GM23338 (cell line): ENCODE data around the gene HECTD1. TPM values are rescaled to one million over a fixed set of nuclear protein-coding genes. Genes with fewer than 3 reads are reported as not detected.

Source experiments
- ATAC-seq: fragments of 200-7000 bp; cut with Tn5 transposase; 3 replicates; pipeline ENCODE4 v1.9.1; 2020
- DNase-seq: peaks from one replicate; pipeline ENCODE4 v3.0.0-alpha.2; 2015; ENCODE audit warnings: low spot score
- H2AFZ ChIP-seq: fragments of 200-600 bp; sonication (generic); 2 replicates; pipeline ENCODE4 v1.8.0; 2016; ENCODE audit warnings: antibody characterized with exemption, mild to moderate bottlenecking, moderate library complexity
- H3F3A ChIP-seq: fragments of 200-600 bp; sonication (generic); replicated peaks from 2 replicates; pipeline ENCODE4 v1.8.0; 2017; ENCODE audit warnings: antibody characterized with exemption, mixed run types, low read depth
- H3K27ac ChIP-seq: fragments of 200-600 bp; sonication (generic); 2 replicates; pipeline ENCODE4 v1.6.1; 2016; ENCODE audit warnings: low read depth
- H3K27me3 ChIP-seq: fragments of 200-600 bp; sonication (generic); 2 replicates; pipeline ENCODE4 v1.8.0; 2016; ENCODE audit warnings: mild to moderate bottlenecking, mixed run types, moderate library complexity; ENCODE audit not compliant: insufficient read depth
- H3K36me3 ChIP-seq: fragments of 200-600 bp; sonication (generic); 2 replicates; pipeline ENCODE4 v1.8.0; 2016; ENCODE audit warnings: mild to moderate bottlenecking; ENCODE audit not compliant: insufficient read depth
- H3K4me1 ChIP-seq: fragments of 200-600 bp; sonication (generic); 2 replicates; pipeline ENCODE4 v1.8.0; 2016; ENCODE audit warnings: mild to moderate bottlenecking, moderate library complexity; ENCODE audit not compliant: insufficient read depth
- H3K4me2 ChIP-seq: fragments of 200-600 bp; sonication (generic); 2 replicates; pipeline ENCODE4 v1.7.1; 2017; ENCODE audit warnings: mixed run types
- H3K4me3 ChIP-seq: fragments of 200-600 bp; sonication (generic); 2 replicates; pipeline ENCODE4 v1.6.1; 2016; ENCODE audit warnings: mixed run types
- H3K79me2 ChIP-seq: fragments of 200-600 bp; sonication (generic); replicated peaks from 2 replicates; pipeline ENCODE4 v1.8.0; 2017; ENCODE audit warnings: mild to moderate bottlenecking; ENCODE audit not compliant: insufficient read depth
- H3K9me2 ChIP-seq: fragments of 200-600 bp; sonication (generic); 2 replicates; pipeline ENCODE4 v1.8.0; 2017; ENCODE audit not compliant: insufficient read depth
- H4K20me1 ChIP-seq: fragments of 200-600 bp; sonication (generic); replicated peaks from 2 replicates; pipeline ENCODE4 v1.8.0; 2017; ENCODE audit warnings: mild to moderate bottlenecking; ENCODE audit not compliant: insufficient read depth
- H3K27ac Mint-ChIP-seq: 2 replicates; pipeline ENCODE4 v1.8.0; 2020; ENCODE audit warnings: inconsistent platforms, mild to moderate bottlenecking, moderate library complexity, mixed read lengths
- H3K27me3 Mint-ChIP-seq: 3 replicates; pipeline ENCODE4 v1.8.0; 2022; ENCODE audit warnings: low read depth, mild to moderate bottlenecking, moderate library complexity, mixed read lengths, inconsistent platforms; ENCODE audit not compliant: insufficient read depth, poor library complexity
- H3K36me3 Mint-ChIP-seq: 3 replicates; pipeline ENCODE4 v1.8.0; 2021; ENCODE audit warnings: low read depth, mild to moderate bottlenecking, inconsistent platforms, moderate library complexity, mixed read lengths
- H3K4me1 Mint-ChIP-seq: 3 replicates; pipeline ENCODE4 v1.8.0; 2020; ENCODE audit warnings: mild to moderate bottlenecking, inconsistent platforms, mixed read lengths
- H3K4me3 Mint-ChIP-seq: 3 replicates; pipeline ENCODE4 v1.8.0; 2021; ENCODE audit warnings: moderate library complexity, mild to moderate bottlenecking, inconsistent platforms, mixed read lengths
- H3K9me3 Mint-ChIP-seq: 3 replicates; pipeline ENCODE4 v1.8.0; 2020; ENCODE audit warnings: moderate library complexity, mild to moderate bottlenecking, inconsistent platforms, mixed read lengths
- REST ChIP-seq: IDR thresholded peaks from one replicate; pipeline ENCODE4 v1.6.1; 2018; ENCODE audit warnings: antibody characterized with exemption; ENCODE audit not compliant: unreplicated experiment
- ZNF462 ChIP-seq: fragments of 250-450 bp; sonication (Bioruptor Pico); IDR thresholded peaks from 2 replicates; pipeline ENCODE4 v1.5.0; 2020; ENCODE audit warnings: mild to moderate bottlenecking, moderate library complexity
- polyA plus RNA-seq: library from polyadenylated mRNA; unstranded; fragments of >200 nt; fragmentation: Nextera tagmentation; extraction: Ambion mirVana; gene quantifications from 2 replicates; pipeline ENCODE4 v1.2.1, GENCODE V29; 2016
- total RNA-seq: library from RNA; depleted of rRNA; stranded (reverse); fragments of >200 nt; shearing (Covaris generic); gene quantifications from 2 replicates; pipeline ENCODE4 v1.2.3, GENCODE V29; 2014

The HECTD1 gene
- total and polyA plus RNA-seq, 2 experiments from 2014 or later = 42.1 to 132 TPM

- Histone ChIP-seq H3K36me3 (peaks cover 16% of the 10 kb centered on the region; the same call in 1 of the 2 replicates), H3K27me3 (no peaks in the 10 kb centered on the region), H3F3A (no peaks in the 10 kb centered on the region), H3K4me3 (no peak overlapping the region), H2AFZ (no peak overlapping the region), H3K79me2 (no peaks in the 10 kb centered on the region), H3K9me2 (no peaks in the 10 kb centered on the region), H3K27ac (no peak overlapping the region), H4K20me1 (no peaks in the 10 kb centered on the region), H3K4me1 (peaks cover 6% of the 10 kb centered on the region), H3K4me2 (no peak overlapping the region)
- Mint-ChIP-seq H3K27ac (peak overlapping the region; percentile 6; the same call in 1 of the 2 replicates), H3K9me3 (no peaks in the 10 kb centered on the region; the same call in 2 of the 3 replicates), H3K4me3 (no peak overlapping the region), H3K4me1 (peaks cover 16% of the 10 kb centered on the region), H3K36me3 (peaks cover 68% of the 10 kb centered on the region), H3K27me3 (no peaks in the 10 kb centered on the region)
- ATAC-seq = no peak
- DNase-seq = no peak
- TF ChIP-seq ZNF462 (CRISPR knock-in tag) (no peak), REST (no peak)
These were observed 88.7 kb downstream of the HECTD1 start for GRCh38 chr14:31118892-31119291.
